PFSK-1 (cell line): ENCODE measurements around the gene METTL26.

Experiments
- FOXP2 ChIP-seq: optimal IDR thresholded peaks from 2 replicates; pipeline ENCODE3; 2011; ENCODE audit warnings: borderline replicate concordance, control low read depth, inconsistent platforms; ENCODE audit not compliant: insufficient read depth; ENCODE audit errors: extremely low read length, extremely low read depth
- POLR2AphosphoS5 ChIP-seq: IDR thresholded peaks from 2 replicates; pipeline ENCODE4 v1.6.1; 2012; ENCODE audit warnings: low read depth, mild to moderate bottlenecking, control low read depth, low read length, moderate library complexity
- SIN3A ChIP-seq: IDR thresholded peaks from 2 replicates; pipeline ENCODE4 v1.6.1; 2012; ENCODE audit warnings: mild to moderate bottlenecking, low read length, moderate library complexity, borderline replicate concordance; ENCODE audit not compliant: insufficient read depth
- TAF1 ChIP-seq: IDR thresholded peaks from 2 replicates; pipeline ENCODE4 v1.6.1; 2012; ENCODE audit warnings: low read length, control low read depth, borderline replicate concordance; ENCODE audit not compliant: insufficient read depth
- TF ChIP-seq, protein P1 (sequence below), 2 experiments: IDR thresholded peaks; 2 replicates each; pipeline versions ENCODE4 v1.6.1 to v1.8.0; 2011 to 2012; ENCODE audit warnings: low read depth in 2 of 2, low read length in 2 of 2, control low read depth in 1 of 2, inconsistent platforms in 1 of 2, mild to moderate bottlenecking in 1 of 2, moderate library complexity in 1 of 2; ENCODE audit not compliant: insufficient read depth in 1 of 2

METTL26 gene

GRCh38 chr16:591892-592517 is 44.1 kb downstream of the METTL26 start:
- TF ChIP-seq, protein P1, sequence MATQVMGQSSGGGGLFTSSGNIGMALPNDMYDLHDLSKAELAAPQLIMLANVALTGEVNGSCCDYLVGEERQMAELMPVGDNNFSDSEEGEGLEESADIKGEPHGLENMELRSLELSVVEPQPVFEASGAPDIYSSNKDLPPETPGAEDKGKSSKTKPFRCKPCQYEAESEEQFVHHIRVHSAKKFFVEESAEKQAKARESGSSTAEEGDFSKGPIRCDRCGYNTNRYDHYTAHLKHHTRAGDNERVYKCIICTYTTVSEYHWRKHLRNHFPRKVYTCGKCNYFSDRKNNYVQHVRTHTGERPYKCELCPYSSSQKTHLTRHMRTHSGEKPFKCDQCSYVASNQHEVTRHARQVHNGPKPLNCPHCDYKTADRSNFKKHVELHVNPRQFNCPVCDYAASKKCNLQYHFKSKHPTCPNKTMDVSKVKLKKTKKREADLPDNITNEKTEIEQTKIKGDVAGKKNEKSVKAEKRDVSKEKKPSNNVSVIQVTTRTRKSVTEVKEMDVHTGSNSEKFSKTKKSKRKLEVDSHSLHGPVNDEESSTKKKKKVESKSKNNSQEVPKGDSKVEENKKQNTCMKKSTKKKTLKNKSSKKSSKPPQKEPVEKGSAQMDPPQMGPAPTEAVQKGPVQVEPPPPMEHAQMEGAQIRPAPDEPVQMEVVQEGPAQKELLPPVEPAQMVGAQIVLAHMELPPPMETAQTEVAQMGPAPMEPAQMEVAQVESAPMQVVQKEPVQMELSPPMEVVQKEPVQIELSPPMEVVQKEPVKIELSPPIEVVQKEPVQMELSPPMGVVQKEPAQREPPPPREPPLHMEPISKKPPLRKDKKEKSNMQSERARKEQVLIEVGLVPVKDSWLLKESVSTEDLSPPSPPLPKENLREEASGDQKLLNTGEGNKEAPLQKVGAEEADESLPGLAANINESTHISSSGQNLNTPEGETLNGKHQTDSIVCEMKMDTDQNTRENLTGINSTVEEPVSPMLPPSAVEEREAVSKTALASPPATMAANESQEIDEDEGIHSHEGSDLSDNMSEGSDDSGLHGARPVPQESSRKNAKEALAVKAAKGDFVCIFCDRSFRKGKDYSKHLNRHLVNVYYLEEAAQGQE (IDR thresholded peaks at IDR 0.05; ENCODE audit: insufficient read depth in 1 of 2, low read depth in 2 of 2, low read length in 2 of 2), result no peak
- no peak for TF ChIP-seq SIN3A
- TF ChIP-seq POLR2AphosphoS5, result no peak
- TF ChIP-seq FOXP2, result no peak
- TF ChIP-seq TAF1, result no peak

DNA sequence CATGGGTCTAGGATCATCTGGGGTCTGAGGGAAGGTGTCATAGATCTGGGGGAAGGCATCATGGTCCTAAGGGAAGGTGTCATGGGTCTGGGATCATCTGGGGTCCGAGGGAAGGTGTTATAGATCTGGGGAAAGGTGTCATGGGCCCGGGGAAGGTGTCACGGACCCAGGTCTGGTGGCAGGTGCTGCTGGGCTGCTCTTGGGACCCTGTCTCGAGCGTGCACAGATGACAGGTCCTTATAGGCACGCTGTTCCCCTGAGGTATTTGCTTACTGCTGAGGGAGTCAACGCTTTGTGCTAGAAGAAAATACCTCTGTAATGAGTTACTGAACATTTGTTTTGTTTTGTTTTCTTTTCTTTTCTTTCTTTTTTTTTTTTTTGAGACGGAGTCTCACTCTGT is 44.9 kb downstream of the METTL26 start:
- TF ChIP-seq, protein P1 (IDR thresholded peaks at IDR 0.05; ENCODE audit: insufficient read depth in 1 of 2, low read depth in 2 of 2, low read length in 2 of 2), result no peak

DNA sequence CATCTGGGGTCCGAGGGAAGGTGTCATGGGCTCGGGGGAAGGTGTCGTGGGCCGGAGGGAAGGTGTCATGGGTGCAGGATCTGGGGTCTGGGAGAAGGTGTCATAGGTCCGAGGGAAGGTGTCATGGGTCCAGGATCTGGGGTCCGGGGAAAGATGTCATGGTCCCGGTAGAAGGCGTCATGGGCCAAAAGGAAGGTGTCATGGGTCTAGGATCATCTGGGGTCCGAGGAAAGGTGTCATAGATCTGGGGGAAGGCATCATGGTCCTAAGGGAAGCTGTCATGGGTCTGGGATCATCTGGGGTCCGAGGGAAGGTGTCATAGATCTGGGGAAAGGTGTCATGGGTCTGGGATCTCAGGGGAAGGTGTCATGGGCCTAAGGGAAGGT is 45.3 kb downstream of the METTL26 start:
- no peak for TF ChIP-seq SIN3A
- no peak for TF ChIP-seq TAF1
- TF ChIP-seq POLR2AphosphoS5, result no peak
- TF ChIP-seq FOXP2, result no peak
- TF ChIP-seq, protein P1 (IDR thresholded peaks at IDR 0.05; ENCODE audit: insufficient read depth in 1 of 2, low read depth in 2 of 2, low read length in 2 of 2), result no peak

- TF ChIP-seq, protein P1 (IDR thresholded peaks at IDR 0.05; ENCODE audit: insufficient read depth in 1 of 2, low read depth in 2 of 2, low read length in 2 of 2), result no peak
- TF ChIP-seq SIN3A (no peak), POLR2AphosphoS5 (no peak), FOXP2 (no peak), TAF1 (no peak)
Measured at GRCh38 chr16:590188-590814, 45.8 kb downstream of the METTL26 start.
